ENCODE measurements around the gene IFI27.

DNA sequence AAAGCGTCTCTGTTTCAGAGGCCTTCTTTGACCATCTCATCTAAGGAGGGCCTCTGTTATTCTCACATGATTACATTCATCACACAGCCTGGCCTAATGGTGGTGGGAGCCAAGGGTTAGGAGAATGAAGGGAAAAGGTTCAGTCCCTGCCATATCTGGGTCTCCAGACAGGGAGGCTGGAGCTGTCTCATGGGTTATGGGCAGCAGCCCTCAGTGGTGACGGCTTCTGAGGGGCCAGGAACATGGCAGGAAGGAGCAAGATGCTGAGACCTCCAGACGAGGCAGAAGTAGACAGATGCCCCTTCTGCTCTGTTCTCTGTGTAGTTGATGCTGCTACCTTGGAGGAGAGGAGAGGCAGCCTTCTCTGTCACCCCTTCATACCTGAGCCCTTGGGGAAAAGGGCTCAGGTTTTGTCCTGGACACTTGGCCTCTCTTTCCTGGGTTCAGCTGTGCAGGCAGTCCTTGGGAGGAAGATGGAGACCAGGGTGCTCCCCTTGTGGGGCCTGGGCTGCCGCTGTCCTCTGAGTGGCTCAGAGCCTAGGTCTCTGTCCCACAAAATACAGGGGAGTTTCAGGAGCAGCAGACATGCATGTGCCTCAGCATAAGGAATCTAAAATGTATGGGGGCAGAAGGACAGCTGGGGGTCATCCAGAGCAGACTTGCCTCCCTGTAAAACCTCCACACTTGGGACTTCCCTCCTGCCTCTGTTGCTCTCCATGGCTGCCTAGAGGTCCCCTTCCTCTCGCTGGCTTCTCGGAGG is 15.3 kb downstream of the IFI27 start:
- TF ChIP-seq, protein P1, sequence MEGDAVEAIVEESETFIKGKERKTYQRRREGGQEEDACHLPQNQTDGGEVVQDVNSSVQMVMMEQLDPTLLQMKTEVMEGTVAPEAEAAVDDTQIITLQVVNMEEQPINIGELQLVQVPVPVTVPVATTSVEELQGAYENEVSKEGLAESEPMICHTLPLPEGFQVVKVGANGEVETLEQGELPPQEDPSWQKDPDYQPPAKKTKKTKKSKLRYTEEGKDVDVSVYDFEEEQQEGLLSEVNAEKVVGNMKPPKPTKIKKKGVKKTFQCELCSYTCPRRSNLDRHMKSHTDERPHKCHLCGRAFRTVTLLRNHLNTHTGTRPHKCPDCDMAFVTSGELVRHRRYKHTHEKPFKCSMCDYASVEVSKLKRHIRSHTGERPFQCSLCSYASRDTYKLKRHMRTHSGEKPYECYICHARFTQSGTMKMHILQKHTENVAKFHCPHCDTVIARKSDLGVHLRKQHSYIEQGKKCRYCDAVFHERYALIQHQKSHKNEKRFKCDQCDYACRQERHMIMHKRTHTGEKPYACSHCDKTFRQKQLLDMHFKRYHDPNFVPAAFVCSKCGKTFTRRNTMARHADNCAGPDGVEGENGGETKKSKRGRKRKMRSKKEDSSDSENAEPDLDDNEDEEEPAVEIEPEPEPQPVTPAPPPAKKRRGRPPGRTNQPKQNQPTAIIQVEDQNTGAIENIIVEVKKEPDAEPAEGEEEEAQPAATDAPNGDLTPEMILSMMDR (IDR thresholded peaks at IDR 0.05), result no peak
- TF ChIP-seq POLR2A (IDR thresholded peaks at IDR 0.05), result no peak

Measured in testis (tissue), 2 donors.